H9 (cell line): ENCODE measurements around the gene PLPP2. TPM values are rescaled to one million over a fixed set of nuclear protein-coding genes. Genes with fewer than 3 reads are reported as not detected.
"Not testable (repeated sequence)": the region's sequence is repeated elsewhere in the genome, so short reads cannot be mapped to it uniquely, and the experiment has no call there.

Experiments
- DNase-seq: peaks from one replicate; pipeline ENCODE4 v3.0.0-alpha.2; 2017
- H2AFZ ChIP-seq: one replicate; pipeline ENCODE4 v1.6.1; 2013; ENCODE audit warnings: mild to moderate bottlenecking, low read length, control low read depth, moderate library complexity
- H2AK5ac ChIP-seq: 2 replicates; pipeline ENCODE4 v1.6.1; 2013; ENCODE audit warnings: low read length, control low read depth, mixed read lengths; ENCODE audit not compliant: insufficient read length
- H2BK120ac ChIP-seq: one replicate; pipeline ENCODE4 v1.6.1; 2013; ENCODE audit warnings: low read depth, mild to moderate bottlenecking, low read length, control low read depth, inconsistent platforms; ENCODE audit not compliant: poor library complexity, severe bottlenecking
- H2BK12ac ChIP-seq: 2 replicates; pipeline ENCODE4 v1.6.1; 2013; ENCODE audit warnings: low read length, control low read depth, mixed read lengths, low read depth; ENCODE audit not compliant: insufficient read length
- H2BK15ac ChIP-seq: 2 replicates; pipeline ENCODE4 v1.6.1; 2013; ENCODE audit warnings: low read depth, low read length, control low read depth
- H2BK20ac ChIP-seq: one replicate; pipeline ENCODE4 v1.6.1; 2013; ENCODE audit warnings: low read depth, mild to moderate bottlenecking, low read length, control low read depth, inconsistent platforms; ENCODE audit not compliant: poor library complexity, severe bottlenecking
- H2BK5ac ChIP-seq: 2 replicates; pipeline ENCODE4 v1.6.1; 2013; ENCODE audit warnings: low read length, control low read depth, mixed read lengths; ENCODE audit not compliant: insufficient read length
- H3K14ac ChIP-seq: 2 replicates; pipeline ENCODE4 v1.6.1; 2013; ENCODE audit warnings: low read length, control low read depth; ENCODE audit not compliant: insufficient read depth
- H3K18ac ChIP-seq: 2 replicates; pipeline ENCODE4 v1.6.1; 2013; ENCODE audit warnings: low read depth, mild to moderate bottlenecking, mixed read lengths, low read length, control low read depth; ENCODE audit not compliant: insufficient read length
- H3K23ac ChIP-seq: 2 replicates; pipeline ENCODE4 v1.6.1; 2013; ENCODE audit warnings: low read length, control low read depth, mixed read lengths, low read depth; ENCODE audit not compliant: insufficient read length
- H3K23me2 ChIP-seq: 2 replicates; pipeline ENCODE4 v1.6.1; 2013; ENCODE audit warnings: low read depth, mild to moderate bottlenecking, mixed read lengths, low read length, control low read depth; ENCODE audit not compliant: insufficient read length, poor library complexity, severe bottlenecking
- H3K27ac ChIP-seq: 2 replicates; pipeline ENCODE4 v1.5.1; 2013; ENCODE audit warnings: low read length, control low read depth, mixed read lengths, low read depth; ENCODE audit not compliant: insufficient read length
- H3K27me3 ChIP-seq: 2 replicates; pipeline ENCODE4 v1.6.1; 2013; ENCODE audit warnings: low read length, control low read depth, inconsistent platforms; ENCODE audit not compliant: insufficient read depth
- H3K4ac ChIP-seq: 2 replicates; pipeline ENCODE4 v1.6.1; 2013; ENCODE audit warnings: low read depth, mild to moderate bottlenecking, control low read depth, inconsistent platforms, low read length, moderate library complexity
- H3K4me1 ChIP-seq: 2 replicates; pipeline ENCODE4 v1.6.1; 2013; ENCODE audit warnings: low read length, control low read depth, inconsistent platforms; ENCODE audit not compliant: insufficient read depth
- H3K4me2 ChIP-seq: 2 replicates; pipeline ENCODE4 v1.6.1; 2013; ENCODE audit warnings: low read length, control low read depth, mixed read lengths; ENCODE audit not compliant: insufficient read length, insufficient read depth
- H3K56ac ChIP-seq: 2 replicates; pipeline ENCODE4 v1.6.1; 2013; ENCODE audit warnings: low read depth, mild to moderate bottlenecking, mixed read lengths, low read length, control low read depth; ENCODE audit not compliant: insufficient read length
- H3K79me1 ChIP-seq: 2 replicates; pipeline ENCODE4 v1.6.1; 2013; ENCODE audit warnings: low read depth, mild to moderate bottlenecking, moderate library complexity, low read length, control low read depth, inconsistent platforms; ENCODE audit not compliant: insufficient read depth, poor library complexity, severe bottlenecking
- H3K79me2 ChIP-seq: 2 replicates; pipeline ENCODE4 v1.6.1; 2013; ENCODE audit warnings: low read length, control low read depth, inconsistent platforms; ENCODE audit not compliant: insufficient read depth
- H3K9ac ChIP-seq: 2 replicates; pipeline ENCODE4 v1.6.1; 2013; ENCODE audit warnings: low read length, control low read depth, mixed read lengths; ENCODE audit not compliant: insufficient read length; ENCODE audit errors: extremely low read depth
- H3K9me3 ChIP-seq: one replicate; pipeline ENCODE4 v1.6.1; 2013; ENCODE audit warnings: low read depth, low read length, inconsistent platforms; ENCODE audit not compliant: control insufficient read depth
- H3T11ph ChIP-seq: one replicate; pipeline ENCODE4 v1.6.1; 2013; ENCODE audit warnings: mild to moderate bottlenecking, low read length, control low read depth, inconsistent platforms
- H4K20me1 ChIP-seq: one replicate; pipeline ENCODE4 v1.6.1; 2013; ENCODE audit not compliant: control insufficient read depth, insufficient read length, insufficient read depth
- H4K5ac ChIP-seq: 2 replicates; pipeline ENCODE4 v1.6.1; 2013; ENCODE audit warnings: low read depth, mild to moderate bottlenecking, mixed read lengths, low read length, control low read depth; ENCODE audit not compliant: insufficient read length
- H4K8ac ChIP-seq: replicated peaks from 2 replicates; pipeline ENCODE4 v1.6.1; 2013; ENCODE audit warnings: low read length, control low read depth, mixed read lengths, low read depth; ENCODE audit not compliant: insufficient read length
- H4K91ac ChIP-seq: 2 replicates; pipeline ENCODE4 v1.6.1; 2013; ENCODE audit warnings: low read depth, mild to moderate bottlenecking, moderate library complexity, mixed read lengths, low read length, control low read depth; ENCODE audit not compliant: insufficient read length
- H3K27ac Mint-ChIP-seq, 3 experiments: 2 replicates in 2 of 3; 3 replicates in 1 of 3; pipeline ENCODE4 v1.8.0; 2020 to 2021; ENCODE audit warnings: mixed read lengths in 3 of 3, mild to moderate bottlenecking in 1 of 3, moderate library complexity in 1 of 3
- H3K27me3 Mint-ChIP-seq: 2 replicates; pipeline ENCODE4 v1.8.0; 2021; ENCODE audit warnings: low read depth, mild to moderate bottlenecking, moderate library complexity, mixed read lengths
- H3K36me3 Mint-ChIP-seq, 3 experiments: 2 replicates in 2 of 3; 3 replicates in 1 of 3; pipeline ENCODE4 v1.8.0; 2020 to 2021; ENCODE audit warnings: low read depth in 3 of 3, mixed read lengths in 3 of 3; ENCODE audit not compliant: insufficient read depth in 1 of 3
- H3K4me1 Mint-ChIP-seq, 2 experiments: 2 replicates each; pipeline ENCODE4 v1.8.0; 2020; ENCODE audit warnings: mixed read lengths in 2 of 2
- H3K4me3 Mint-ChIP-seq, 2 experiments: 2 replicates in 1 of 2; 3 replicates in 1 of 2; pipeline ENCODE4 v1.8.0; 2020 to 2021; ENCODE audit warnings: mild to moderate bottlenecking in 2 of 2, mixed read lengths in 2 of 2, moderate library complexity in 1 of 2
- H3K9me3 Mint-ChIP-seq, 2 experiments: 2 replicates in 1 of 2; 3 replicates in 1 of 2; pipeline ENCODE4 v1.8.0; 2020; ENCODE audit warnings: mild to moderate bottlenecking in 2 of 2, mixed read lengths in 2 of 2, moderate library complexity in 1 of 2
- WGBS: extraction: QIAGEN DNeasy Blood & Tissue Kit; methylation state at CpG from one replicate; pipeline ENCODE4 v1.1.7; 2013; ENCODE audit warnings: missing lambda C conversion rate, low lambda C conversion rate, mixed read lengths; ENCODE audit not compliant: insufficient read length; ENCODE audit errors: extremely low coverage; 5-methylcytosine and 5-hydroxymethylcytosine counted together
- total RNA-seq: library from RNA; stranded (reverse); gene quantifications from 2 replicates; pipeline ENCODE4 v1.2.1, GENCODE V29; 2021

The PLPP2 gene
- total RNA-seq, 1 experiment from 2014 or later, result 143 TPM

GRCh38 chr19:252421-253186, 38.6 kb downstream of the PLPP2 start:
- not testable (repeated sequence) for H2BK5ac ChIP-seq, H3K9me3 ChIP-seq, H3K4me1 ChIP-seq, H3T11ph ChIP-seq, H3K27ac ChIP-seq, H4K5ac ChIP-seq, H3K4me1 Mint-ChIP-seq, H2BK15ac ChIP-seq, H2AK5ac ChIP-seq, H3K23ac ChIP-seq, H3K27me3 ChIP-seq, DNase-seq, H3K27ac Mint-ChIP-seq, H4K8ac ChIP-seq, H3K56ac ChIP-seq, H3K36me3 Mint-ChIP-seq, H3K79me2 ChIP-seq, H3K9ac ChIP-seq, H4K20me1 ChIP-seq, H2AFZ ChIP-seq, H3K27me3 Mint-ChIP-seq, H3K18ac ChIP-seq, H4K91ac ChIP-seq, H2BK20ac ChIP-seq, H3K4me3 Mint-ChIP-seq, H2BK120ac ChIP-seq, H3K79me1 ChIP-seq, H2BK12ac ChIP-seq, H3K23me2 ChIP-seq, H3K4ac ChIP-seq, H3K14ac ChIP-seq, H3K4me2 ChIP-seq
- peaks cover 19 to 44% of the 10 kb centered on the region in 2 experiments for H3K9me3 Mint-ChIP-seq
- no CpG with 5 or more reads among the region's 7 CpGs for WGBS
